Measurements from ENCODE around the gene LETM1.

The LETM1 gene

GRCh38 chr4:1803523-1804423, 52.2 kb downstream of the LETM1 start:
- no peaks in the 10 kb centered on the region for H3K9me3 ChIP-seq (ENCODE audit: control insufficient read depth, low read length)
- DNase-seq (ENCODE audit: low read depth): no peak
- H3K36me3 ChIP-seq (ENCODE audit: control insufficient read depth, insufficient read depth, low read length, severe bottlenecking): no peaks in the 10 kb centered on the region
- no peak overlapping the region for H3K9ac ChIP-seq (ENCODE audit: low read length)
- H3K4me3 ChIP-seq (ENCODE audit: low read length): no peak overlapping the region
- peaks cover 10% of the 10 kb centered on the region for H3K4me1 ChIP-seq (ENCODE audit: control insufficient read depth, insufficient read depth, low read length)
- H3K27me3 ChIP-seq (replicated peaks; ENCODE audit: control insufficient read depth, insufficient read depth, low read length): peaks cover 4% of the 10 kb centered on the region

GRCh38 chr4:1802720-1803522, 53.0 kb downstream of the LETM1 start:
- H3K9me3 ChIP-seq (ENCODE audit: control insufficient read depth, low read length): no peaks in the 10 kb centered on the region
- peaks cover 4% of the 10 kb centered on the region for H3K27me3 ChIP-seq (replicated peaks; ENCODE audit: control insufficient read depth, insufficient read depth, low read length)
- no peaks in the 10 kb centered on the region for H3K36me3 ChIP-seq (ENCODE audit: control insufficient read depth, insufficient read depth, low read length, severe bottlenecking)

GRCh38 chr4:1802151-1802715, 53.7 kb downstream of the LETM1 start:
- DNase-seq (ENCODE audit: low read depth): peak; percentile 51
- H3K36me3 ChIP-seq (ENCODE audit: control insufficient read depth, insufficient read depth, low read length, severe bottlenecking): no peaks in the 10 kb centered on the region
- H3K27me3 ChIP-seq (replicated peaks; ENCODE audit: control insufficient read depth, insufficient read depth, low read length): peaks cover 4% of the 10 kb centered on the region
- H3K4me1 ChIP-seq (ENCODE audit: control insufficient read depth, insufficient read depth, low read length): peaks cover 10% of the 10 kb centered on the region
- no peak overlapping the region for H3K9ac ChIP-seq (ENCODE audit: low read length)
- no peak overlapping the region for H3K4me3 ChIP-seq (ENCODE audit: low read length)
- H3K9me3 ChIP-seq (ENCODE audit: control insufficient read depth, low read length): no peaks in the 10 kb centered on the region

More at GRCh38 chr4:1802720-1803522, 53.0 kb downstream of the LETM1 start:
- no peak for DNase-seq (ENCODE audit: low read depth)
- Histone ChIP-seq H3K4me3 (ENCODE audit: low read length) (no peak overlapping the region), H3K4me1 (ENCODE audit: control insufficient read depth, insufficient read depth, low read length) (peaks cover 10% of the 10 kb centered on the region), H3K9ac (ENCODE audit: low read length) (no peak overlapping the region)

- Histone ChIP-seq H3K36me3 (ENCODE audit: control insufficient read depth, insufficient read depth, low read length, severe bottlenecking) (no peaks in the 10 kb centered on the region), H3K9me3 (ENCODE audit: control insufficient read depth, low read length) (no peaks in the 10 kb centered on the region), H3K4me1 (ENCODE audit: control insufficient read depth, insufficient read depth, low read length) (peaks cover 10% of the 10 kb centered on the region), H3K9ac (ENCODE audit: low read length) (no peak overlapping the region), H3K27me3 (replicated peaks; ENCODE audit: control insufficient read depth, insufficient read depth, low read length) (peaks cover 10% of the 10 kb centered on the region), H3K4me3 (ENCODE audit: low read length) (no peak overlapping the region)
- DNase-seq (ENCODE audit: low read depth): no peak
Measured at GRCh38 chr4:1801286-1801958, 54.5 kb downstream of the LETM1 start.

- no peak for DNase-seq (ENCODE audit: low read depth)
- Histone ChIP-seq H3K9ac (ENCODE audit: low read length) (no peak overlapping the region), H3K4me1 (ENCODE audit: control insufficient read depth, insufficient read depth, low read length) (peaks cover 10% of the 10 kb centered on the region), H3K36me3 (ENCODE audit: control insufficient read depth, insufficient read depth, low read length, severe bottlenecking) (no peaks in the 10 kb centered on the region), H3K9me3 (ENCODE audit: control insufficient read depth, low read length) (no peaks in the 10 kb centered on the region), H3K4me3 (ENCODE audit: low read length) (no peak overlapping the region), H3K27me3 (replicated peaks; ENCODE audit: control insufficient read depth, insufficient read depth, low read length) (peaks cover 16% of the 10 kb centered on the region)
Measured at GRCh38 chr4:1800805-1801204, 55.2 kb downstream of the LETM1 start.

- peaks cover 20% of the 10 kb centered on the region for H3K27me3 ChIP-seq (replicated peaks; ENCODE audit: control insufficient read depth, insufficient read depth, low read length)
- H3K4me1 ChIP-seq (ENCODE audit: control insufficient read depth, insufficient read depth, low read length): peaks cover 10% of the 10 kb centered on the region
- H3K9ac ChIP-seq (ENCODE audit: low read length): no peak overlapping the region
- no peak for DNase-seq (ENCODE audit: low read depth)
- H3K36me3 ChIP-seq (ENCODE audit: control insufficient read depth, insufficient read depth, low read length, severe bottlenecking): no peaks in the 10 kb centered on the region
- H3K4me3 ChIP-seq (ENCODE audit: low read length): no peak overlapping the region
- H3K9me3 ChIP-seq (ENCODE audit: control insufficient read depth, low read length): no peaks in the 10 kb centered on the region
Measured at GRCh38 chr4:1799387-1800375, 56.3 kb downstream of the LETM1 start.

GRCh38 chr4:1798580-1799386, 57.2 kb downstream of the LETM1 start:
- Histone ChIP-seq H3K27me3 (replicated peaks; ENCODE audit: control insufficient read depth, insufficient read depth, low read length) (peaks cover 20% of the 10 kb centered on the region), H3K4me1 (ENCODE audit: control insufficient read depth, insufficient read depth, low read length) (peaks cover 10% of the 10 kb centered on the region), H3K4me3 (ENCODE audit: low read length) (no peak overlapping the region), H3K9me3 (ENCODE audit: control insufficient read depth, low read length) (no peaks in the 10 kb centered on the region), H3K36me3 (ENCODE audit: control insufficient read depth, insufficient read depth, low read length, severe bottlenecking) (no peaks in the 10 kb centered on the region), H3K9ac (ENCODE audit: low read length) (no peak overlapping the region)
- DNase-seq (ENCODE audit: low read depth): no peak

- H3K36me3 ChIP-seq (ENCODE audit: control insufficient read depth, insufficient read depth, low read length, severe bottlenecking): no peaks in the 10 kb centered on the region
- H3K9me3 ChIP-seq (ENCODE audit: control insufficient read depth, low read length): no peaks in the 10 kb centered on the region
- no peak overlapping the region for H3K4me3 ChIP-seq (ENCODE audit: low read length)
- H3K27me3 ChIP-seq (replicated peaks; ENCODE audit: control insufficient read depth, insufficient read depth, low read length): peaks cover 20% of the 10 kb centered on the region
- no peak overlapping the region for H3K9ac ChIP-seq (ENCODE audit: low read length)
- no peak for DNase-seq (ENCODE audit: low read depth)
- peaks cover 10% of the 10 kb centered on the region for H3K4me1 ChIP-seq (ENCODE audit: control insufficient read depth, insufficient read depth, low read length)
Measured at GRCh38 chr4:1797861-1798579, 57.9 kb downstream of the LETM1 start.

- DNase-seq (ENCODE audit: low read depth): no peak
- H3K9ac ChIP-seq (ENCODE audit: low read length): no peak overlapping the region
- peaks cover 20% of the 10 kb centered on the region for H3K27me3 ChIP-seq (replicated peaks; ENCODE audit: control insufficient read depth, insufficient read depth, low read length)
- no peaks in the 10 kb centered on the region for H3K9me3 ChIP-seq (ENCODE audit: control insufficient read depth, low read length)
- H3K4me1 ChIP-seq (ENCODE audit: control insufficient read depth, insufficient read depth, low read length): peaks cover 5% of the 10 kb centered on the region
- H3K4me3 ChIP-seq (ENCODE audit: low read length): no peak overlapping the region
- no peaks in the 10 kb centered on the region for H3K36me3 ChIP-seq (ENCODE audit: control insufficient read depth, insufficient read depth, low read length, severe bottlenecking)
Measured at GRCh38 chr4:1797298-1797860, 58.6 kb downstream of the LETM1 start.
